MM.1S (cell line): ENCODE data around the gene NUDT6.
"Not testable (repeated sequence)": the region's sequence is repeated elsewhere in the genome, so short reads cannot be mapped to it uniquely, and the experiment has no call there.

ENCODE experiments used
- CTCF ChIP-seq: fragments of 300-600 bp; sonication (generic); IDR thresholded peaks from 2 replicates; pipeline ENCODE4 v1.5.1; 2016; ENCODE audit warnings: antibody characterized with exemption, low read length, mixed read lengths
- EZH2phosphoT487 ChIP-seq: fragments of 300-600 bp; sonication (generic); IDR thresholded peaks from 2 replicates; pipeline ENCODE4 v1.6.1; 2018; ENCODE audit warnings: antibody characterized with exemption, low read length

GRCh38 chr4:122844391-122844790, 78.0 kb downstream of the NUDT6 start:
- not testable (repeated sequence) for TF ChIP-seq CTCF, EZH2phosphoT487
